HG02970 (cell line): ENCODE results near the gene GPD1L.

Experiments
- ATAC-seq: cut with Tn5 transposase; IDR thresholded peaks from one replicate; pipeline ENCODE4 v1.9.1; 2021; ENCODE audit warnings: mild to moderate bottlenecking, moderate library complexity, moderate number of reproducible peaks; ENCODE audit not compliant: unreplicated experiment, low FRiP score

Gene GPD1L

GRCh38 chr3:32132706-32133105 is 26.3 kb downstream of the GPD1L start:
- ATAC-seq: no peak

DNA sequence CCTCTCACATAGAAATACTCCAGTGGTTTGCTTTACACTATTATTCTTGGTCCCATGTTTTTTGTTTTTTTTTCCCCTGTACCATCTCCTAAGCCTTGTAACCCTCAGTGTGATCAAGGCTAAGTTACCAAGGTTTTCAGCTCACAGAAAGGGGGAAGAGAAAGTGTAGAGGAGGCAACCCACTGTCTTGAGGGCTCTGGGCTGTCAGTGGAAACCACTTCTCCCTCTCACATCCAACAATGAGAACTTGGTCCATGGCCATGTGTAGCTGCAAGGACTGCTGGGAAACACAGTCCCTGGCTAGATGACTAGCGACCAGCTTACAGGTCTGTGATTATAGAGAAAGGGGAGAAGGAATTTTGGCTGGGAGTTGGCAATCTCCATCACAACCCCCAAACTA is 30.3 kb downstream of the GPD1L start:
- ATAC-seq: no peak

- ATAC-seq: no peak
These were observed 31.4 kb downstream of the GPD1L start for GRCh38 chr3:32137870-32138269.

GRCh38 chr3:32138545-32139104 is 32.2 kb downstream of the GPD1L start:
- no peak for ATAC-seq

GRCh38 chr3:32140943-32141342 is 34.5 kb downstream of the GPD1L start:
- no peak for ATAC-seq

DNA sequence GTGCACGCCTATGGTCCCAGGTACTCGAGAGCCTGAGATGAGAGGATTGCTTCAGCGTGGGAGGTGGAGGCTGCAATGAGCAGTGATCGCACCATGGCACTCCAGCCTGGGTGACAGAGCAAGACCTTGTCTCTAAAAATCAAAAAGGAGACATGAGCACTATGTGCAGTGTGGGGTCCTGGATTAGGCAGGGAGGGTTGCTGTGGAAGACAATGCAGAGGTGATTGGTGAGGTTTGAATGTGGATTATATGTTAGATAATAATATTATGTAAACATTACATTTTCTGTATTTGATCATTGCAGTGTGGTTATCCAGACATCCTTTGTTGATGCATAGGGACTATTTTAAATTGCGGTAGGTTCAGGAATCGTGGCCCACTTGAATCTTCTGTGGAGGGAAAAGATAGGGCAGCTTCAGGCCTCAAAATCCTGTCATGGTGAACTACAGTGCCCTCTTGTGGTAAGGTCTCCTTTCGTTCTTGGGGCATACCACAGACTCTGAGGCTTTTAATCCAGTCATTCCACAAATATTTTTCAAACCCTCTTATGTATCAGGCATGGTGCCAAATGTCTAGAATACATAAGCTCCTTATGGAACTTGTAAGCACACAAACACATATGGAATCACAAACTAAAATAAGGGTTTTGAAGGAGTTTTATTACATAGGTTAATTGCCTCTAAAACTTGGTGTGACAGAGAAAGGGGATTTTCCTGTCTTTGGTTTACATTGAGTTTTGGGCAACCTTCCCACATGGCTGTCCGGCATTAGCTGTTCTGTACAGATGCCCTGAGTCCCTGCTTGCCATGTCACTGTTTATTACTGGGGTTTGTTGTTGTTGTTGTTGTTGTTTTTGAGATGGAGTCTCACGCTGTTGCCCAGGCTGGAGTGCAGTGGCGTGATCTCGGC is 37.7 kb downstream of the GPD1L start:
- no peak for ATAC-seq

DNA sequence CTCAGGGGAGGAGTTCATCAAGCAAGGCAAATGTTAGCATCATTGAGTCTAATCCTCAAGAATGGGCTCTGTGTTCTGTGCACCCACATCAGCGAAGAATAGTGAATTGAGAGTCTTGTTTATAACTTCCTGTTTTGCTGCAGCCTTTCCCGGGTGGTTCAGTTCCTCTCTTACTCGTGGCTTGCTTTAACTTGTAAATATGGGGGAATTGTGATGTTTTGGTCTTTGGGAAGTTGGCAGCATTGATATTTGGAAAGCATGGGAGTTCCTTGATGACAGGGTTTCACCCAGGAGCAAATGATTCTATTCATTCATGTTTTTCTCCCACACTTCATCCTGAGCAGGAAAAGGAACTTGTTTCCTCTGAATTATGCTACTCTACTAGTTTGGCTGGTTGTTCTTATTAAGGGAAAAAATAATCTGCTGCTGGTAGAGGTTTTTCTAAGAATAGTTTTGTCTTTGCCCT is 40.4 kb downstream of the GPD1L start:
- no peak for ATAC-seq

- ATAC-seq: no peak
These were observed 41.1 kb downstream of the GPD1L start for GRCh38 chr3:32147509-32147908.

GRCh38 chr3:32147933-32148332 is 41.5 kb downstream of the GPD1L start:
- ATAC-seq: no peak

DNA sequence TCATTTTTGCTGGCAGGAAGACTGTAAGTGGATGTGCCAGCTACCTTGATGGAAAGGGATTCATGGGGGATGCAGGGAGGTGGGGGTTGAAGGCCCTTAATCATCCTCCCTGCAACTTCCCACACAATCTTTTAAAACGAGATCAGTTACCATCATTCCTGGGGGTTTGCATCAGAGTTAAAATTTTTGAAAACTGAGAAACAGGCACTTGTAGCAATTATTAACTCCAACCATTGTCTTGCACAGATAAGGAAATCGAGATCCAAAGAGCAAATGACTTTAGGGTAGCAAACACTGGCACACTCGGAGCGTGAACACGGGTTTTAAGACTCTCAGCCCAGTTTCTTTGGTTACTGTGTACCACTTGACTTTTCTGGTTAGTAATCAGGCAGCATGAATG is 41.9 kb downstream of the GPD1L start:
- ATAC-seq: no peak

DNA sequence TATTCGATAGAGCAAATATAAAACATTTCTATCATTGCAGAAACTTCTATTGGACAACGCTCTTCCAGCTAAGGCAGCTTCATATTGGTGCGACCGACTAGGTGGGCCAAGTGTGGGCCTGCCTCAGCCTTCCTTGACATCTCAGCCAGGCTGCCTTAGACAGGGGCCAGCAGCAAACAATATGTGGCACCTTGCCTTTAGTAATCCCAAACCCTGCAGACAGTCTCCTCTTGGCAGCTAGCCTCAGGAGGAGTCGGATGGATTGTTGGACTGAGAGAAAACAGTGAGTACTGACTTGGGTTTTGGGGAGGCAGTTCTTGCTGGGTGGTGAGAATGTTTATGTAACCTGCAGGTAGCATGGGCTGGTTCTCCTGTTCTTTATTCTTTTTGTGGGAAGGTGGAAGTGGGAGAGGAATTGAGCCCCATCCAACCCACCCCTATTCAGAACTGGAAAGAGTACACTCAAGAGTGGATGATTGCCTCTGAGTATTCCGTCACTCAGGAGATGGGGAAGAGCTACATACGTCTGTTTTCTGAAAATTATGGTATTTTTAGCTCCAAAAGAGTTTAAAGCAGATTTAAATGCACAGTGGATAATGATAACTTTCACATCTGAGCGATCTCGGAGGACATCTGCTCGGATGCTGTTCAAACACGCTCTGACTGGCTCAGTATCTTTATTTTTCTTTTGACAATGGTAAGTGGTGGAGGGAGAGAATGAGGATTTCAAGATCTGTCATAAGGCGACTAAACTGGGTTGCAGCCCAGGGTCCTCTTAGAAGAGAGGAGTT is 47.2 kb downstream of the GPD1L start:
- no peak for ATAC-seq

DNA sequence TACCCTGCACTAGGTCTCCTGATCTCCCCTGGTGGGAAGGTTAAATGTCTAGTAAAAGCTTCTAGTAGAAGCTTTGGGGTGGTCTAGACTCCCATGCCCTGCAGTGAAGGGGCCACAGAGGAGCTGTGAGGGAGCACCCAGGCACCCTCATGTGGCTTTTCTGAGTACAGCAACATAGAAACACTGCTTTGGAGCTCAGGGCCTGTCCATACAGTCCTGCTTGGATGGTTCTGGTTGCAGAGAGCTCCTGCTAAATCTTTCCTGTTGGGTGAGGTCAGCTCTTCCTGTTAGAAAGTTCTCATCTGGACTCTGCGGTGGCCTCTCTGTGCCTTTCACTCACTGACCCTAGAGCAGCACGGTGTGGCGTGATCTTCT is 47.8 kb downstream of the GPD1L start:
- no peak for ATAC-seq

DNA sequence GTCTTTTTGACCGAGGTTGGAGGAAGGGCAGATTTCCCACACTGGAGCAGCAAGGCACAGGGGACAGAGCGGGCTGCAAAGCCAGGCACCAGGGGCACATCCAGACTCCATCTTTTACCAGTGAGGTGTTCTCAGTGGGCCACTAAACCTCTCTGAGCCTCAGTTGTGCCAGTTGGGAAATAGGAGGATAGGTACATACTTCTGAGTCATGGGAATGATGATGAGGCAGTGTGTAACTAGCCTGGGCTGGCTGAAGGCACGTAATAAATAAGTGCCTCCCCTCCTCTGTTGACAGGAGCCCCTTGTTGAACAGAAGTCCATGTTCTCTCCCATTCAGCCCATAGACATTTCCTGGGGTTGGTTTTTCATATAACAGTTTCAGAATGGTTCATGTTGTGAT is 48.7 kb downstream of the GPD1L start:
- ATAC-seq: no peak

DNA sequence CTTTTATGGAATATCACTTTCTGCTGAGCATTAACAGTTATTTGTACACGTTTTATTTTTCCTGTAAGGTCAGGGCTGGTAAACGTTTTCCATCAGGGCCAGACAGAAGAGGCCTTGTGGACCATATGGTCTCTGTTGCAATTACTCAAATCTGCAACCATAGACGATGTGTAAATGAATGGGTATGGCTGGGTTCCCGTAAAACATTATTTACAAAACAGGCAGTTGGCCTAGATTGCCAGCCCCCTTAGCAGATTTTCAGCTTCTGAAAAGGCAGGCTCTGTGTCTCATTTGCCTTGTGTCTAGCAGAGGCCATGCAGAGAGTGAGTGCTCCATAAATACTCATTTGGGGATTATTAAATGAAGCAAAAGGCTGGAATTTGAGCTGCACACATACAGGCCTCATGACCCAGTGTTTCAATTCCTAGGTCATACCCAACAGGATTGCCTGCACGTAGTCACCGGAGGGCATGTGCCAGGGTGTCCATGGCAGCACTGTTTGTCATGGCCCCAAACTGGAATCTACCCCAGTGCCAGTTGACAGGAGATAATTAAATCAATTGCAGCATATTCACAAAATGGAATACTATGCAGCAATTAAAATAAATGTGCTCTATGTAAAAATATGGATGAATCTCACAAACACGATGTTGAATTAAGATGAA is 51.3 kb downstream of the GPD1L start:
- no peak for ATAC-seq

DNA sequence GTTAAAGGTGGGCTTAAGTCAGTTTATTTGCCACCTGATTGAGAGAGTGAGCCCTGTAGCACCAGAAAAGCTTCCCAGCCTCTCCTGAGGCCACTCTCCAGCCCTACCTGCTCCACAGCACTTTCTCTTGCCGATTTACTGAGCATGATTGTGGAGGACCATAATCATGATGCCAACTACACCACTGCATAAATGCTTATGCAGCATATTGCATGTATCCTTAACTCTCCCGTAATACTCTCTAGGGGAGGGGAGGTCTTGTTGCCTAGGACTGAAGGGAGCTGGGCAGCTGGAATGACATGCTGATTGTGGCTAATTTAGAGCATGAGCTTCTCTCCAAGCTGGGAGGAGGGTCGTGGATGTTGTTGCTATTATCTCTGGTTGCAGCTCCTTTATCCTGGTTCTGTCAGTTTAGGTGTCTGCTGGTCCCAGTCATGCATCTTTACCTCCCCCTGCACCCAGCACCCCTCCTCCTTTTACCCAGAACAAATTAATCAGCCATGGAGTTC is 54.3 kb downstream of the GPD1L start:
- no peak for ATAC-seq

GRCh38 chr3:32165442-32165841 is 59.0 kb downstream of the GPD1L start:
- no peak for ATAC-seq

DNA sequence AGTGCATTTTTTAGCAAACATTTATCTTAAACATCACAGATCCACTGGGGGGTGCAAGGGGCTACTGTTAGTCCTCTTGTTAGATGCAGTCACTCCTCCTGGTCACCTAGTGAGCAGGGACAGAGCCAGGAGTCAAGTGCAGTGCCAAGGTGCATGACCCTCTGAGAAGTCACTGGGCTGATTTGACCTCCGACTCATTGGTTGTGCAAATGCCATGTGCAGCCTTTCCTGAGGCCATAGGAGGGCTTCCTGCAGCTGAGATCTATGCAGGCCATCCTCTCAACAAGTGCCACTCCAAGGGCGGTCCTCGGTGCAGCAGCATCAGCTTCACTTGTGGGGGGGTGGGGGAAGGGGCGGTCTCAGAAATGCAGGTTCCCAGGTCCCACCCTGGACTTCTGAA is 60.2 kb downstream of the GPD1L start:
- ATAC-seq: no peak

DNA sequence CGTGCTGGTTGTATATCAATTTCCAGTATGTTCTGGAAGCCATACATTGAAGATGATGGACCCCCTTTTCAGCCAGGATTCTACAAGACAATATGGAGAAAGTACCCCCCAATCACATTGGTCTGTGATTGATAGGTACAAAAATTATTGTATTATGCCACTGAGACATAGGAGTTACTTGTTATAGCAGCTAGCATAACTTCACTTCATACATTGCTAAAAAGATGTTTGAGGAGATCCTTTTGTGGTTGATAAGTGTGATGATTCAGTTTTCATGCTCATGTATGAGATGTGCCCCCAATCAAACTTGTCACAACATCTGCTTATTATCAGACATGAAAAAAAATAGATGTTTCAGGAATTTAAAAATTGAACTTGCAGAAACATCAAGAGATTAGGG is 66.0 kb downstream of the GPD1L start:
- ATAC-seq: no peak

DNA sequence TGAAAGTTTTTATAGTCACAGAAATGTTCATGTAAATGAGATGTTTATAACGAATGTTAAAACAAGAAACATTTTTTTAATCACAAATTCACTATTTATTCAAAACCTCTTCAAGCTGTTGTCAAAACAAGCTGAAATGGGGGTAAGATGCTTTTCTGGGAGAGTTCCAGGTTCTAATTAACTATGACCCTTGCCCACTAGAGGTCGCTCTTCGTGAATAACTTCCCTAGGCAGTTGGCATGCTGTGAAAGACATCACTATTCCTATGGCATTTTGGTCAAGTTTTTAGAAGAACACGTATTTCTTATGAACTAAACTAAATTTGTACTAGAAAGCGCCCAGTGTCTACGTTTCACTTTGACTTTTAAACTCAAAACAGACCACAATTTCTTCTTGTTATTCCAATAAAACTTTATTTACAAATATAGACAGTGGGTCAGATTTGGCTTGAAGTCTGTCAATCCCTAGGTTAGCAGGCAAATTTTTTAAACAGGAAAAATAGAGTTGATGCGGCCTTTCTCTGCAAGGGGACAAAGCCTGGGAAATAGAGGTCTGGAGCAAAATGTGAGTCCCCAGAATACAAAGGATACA is 69.3 kb downstream of the GPD1L start:
- ATAC-seq: no peak

GRCh38 chr3:32176989-32177701 is 70.7 kb downstream of the GPD1L start:
- ATAC-seq: no peak
